ENCODE measurements around the gene GRIK4.
A peak's percentile ranks its signal among the peaks of the same experiment; 100 is the strongest.
"Not testable (repeated sequence)": the region's sequence is repeated elsewhere in the genome, so short reads cannot be mapped to it uniquely, and the experiment has no call there.

Gene GRIK4

DNA sequence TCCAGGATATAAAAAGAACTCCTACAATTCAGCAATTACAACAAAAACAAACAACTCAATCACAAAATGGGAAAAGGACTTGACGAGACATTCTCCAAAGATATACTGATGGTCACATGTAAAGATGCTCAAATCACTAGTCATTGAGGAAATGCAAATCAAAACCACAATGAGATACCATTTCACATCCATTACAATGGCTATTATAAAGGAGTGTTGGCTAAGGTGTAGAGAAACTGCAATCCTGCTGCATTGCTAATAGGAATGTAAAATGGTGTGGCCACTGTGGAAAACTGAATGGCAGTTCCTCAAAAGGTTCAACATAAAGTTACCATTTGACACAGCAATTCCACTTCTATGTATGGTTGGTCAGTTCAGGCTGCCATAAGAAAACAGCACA is 500.5 kb downstream of the GRIK4 start:
- ATAC-seq (ENCODE audit: low read depth) (no peak), DNase-seq (ENCODE audit: low spot score) (no peak)
- no peaks in the 10 kb centered on the region for H3K9me3 ChIP-seq (ENCODE audit: severe bottlenecking)
- H3K4me1 ChIP-seq (ENCODE audit: insufficient read depth, poor library complexity, severe bottlenecking) = no peaks in the 10 kb centered on the region
- H3K4me3 ChIP-seq (ENCODE audit: severe bottlenecking) = no peak overlapping the region
- H3K27me3 ChIP-seq (ENCODE audit: insufficient read depth, poor library complexity, severe bottlenecking) = peaks cover 8% of the 10 kb centered on the region
- H3K36me3 ChIP-seq (ENCODE audit: low read depth) = no peaks in the 10 kb centered on the region
- no peak overlapping the region for H3K27ac ChIP-seq (ENCODE audit: poor library complexity, severe bottlenecking)
- TF ChIP-seq, protein P1, sequence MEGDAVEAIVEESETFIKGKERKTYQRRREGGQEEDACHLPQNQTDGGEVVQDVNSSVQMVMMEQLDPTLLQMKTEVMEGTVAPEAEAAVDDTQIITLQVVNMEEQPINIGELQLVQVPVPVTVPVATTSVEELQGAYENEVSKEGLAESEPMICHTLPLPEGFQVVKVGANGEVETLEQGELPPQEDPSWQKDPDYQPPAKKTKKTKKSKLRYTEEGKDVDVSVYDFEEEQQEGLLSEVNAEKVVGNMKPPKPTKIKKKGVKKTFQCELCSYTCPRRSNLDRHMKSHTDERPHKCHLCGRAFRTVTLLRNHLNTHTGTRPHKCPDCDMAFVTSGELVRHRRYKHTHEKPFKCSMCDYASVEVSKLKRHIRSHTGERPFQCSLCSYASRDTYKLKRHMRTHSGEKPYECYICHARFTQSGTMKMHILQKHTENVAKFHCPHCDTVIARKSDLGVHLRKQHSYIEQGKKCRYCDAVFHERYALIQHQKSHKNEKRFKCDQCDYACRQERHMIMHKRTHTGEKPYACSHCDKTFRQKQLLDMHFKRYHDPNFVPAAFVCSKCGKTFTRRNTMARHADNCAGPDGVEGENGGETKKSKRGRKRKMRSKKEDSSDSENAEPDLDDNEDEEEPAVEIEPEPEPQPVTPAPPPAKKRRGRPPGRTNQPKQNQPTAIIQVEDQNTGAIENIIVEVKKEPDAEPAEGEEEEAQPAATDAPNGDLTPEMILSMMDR (IDR thresholded peaks at IDR 0.05; ENCODE audit: poor library complexity, severe bottlenecking) = no peak

DNA sequence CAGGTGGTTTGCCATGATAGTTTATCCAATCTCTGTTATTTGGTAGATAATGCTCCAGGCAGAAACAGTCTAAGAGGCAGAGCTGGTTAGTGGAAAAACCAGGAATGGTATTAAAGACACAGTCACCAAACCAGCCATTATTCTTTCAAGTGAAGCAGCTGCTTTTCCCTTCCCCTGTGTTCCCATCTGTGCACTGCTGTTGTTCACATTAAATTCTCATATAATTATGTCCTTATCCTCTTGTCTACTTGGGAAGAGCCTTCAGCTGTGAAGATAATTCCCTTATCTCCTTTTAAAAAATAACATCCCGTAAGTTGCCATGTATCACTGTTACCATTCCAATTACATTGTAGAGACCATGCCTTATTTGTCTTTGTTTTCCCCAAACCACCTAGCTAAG is 507.2 kb downstream of the GRIK4 start:
- H3K27ac ChIP-seq (ENCODE audit: poor library complexity, severe bottlenecking) = no peak overlapping the region

DNA sequence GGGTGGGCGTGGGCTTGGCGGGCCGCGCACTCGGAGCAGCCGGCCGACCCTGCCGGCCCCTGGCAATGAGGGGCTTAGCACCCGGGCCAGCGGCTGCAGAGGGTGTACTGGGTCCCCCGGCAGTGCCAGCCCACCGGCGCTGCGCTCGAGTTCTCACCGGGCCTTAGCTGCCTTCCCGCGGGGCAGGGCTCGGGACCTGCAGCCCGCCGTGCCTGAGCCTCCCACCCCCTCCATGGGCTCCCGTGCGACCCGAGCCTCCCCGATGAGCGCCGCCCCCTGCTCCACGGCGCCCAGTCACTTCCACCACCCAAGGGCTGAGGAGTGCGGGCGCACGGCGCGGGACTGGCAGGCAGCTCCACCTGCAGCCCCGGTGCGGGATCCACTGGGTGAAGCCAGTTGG is 510.2 kb downstream of the GRIK4 start:
- not testable (repeated sequence) for H3K4me3 ChIP-seq (ENCODE audit: severe bottlenecking); H3K36me3 ChIP-seq (ENCODE audit: low read depth); H3K27ac ChIP-seq (ENCODE audit: poor library complexity, severe bottlenecking); DNase-seq (ENCODE audit: low spot score); H3K27me3 ChIP-seq (ENCODE audit: insufficient read depth, poor library complexity, severe bottlenecking); H3K9me3 ChIP-seq (ENCODE audit: severe bottlenecking); ATAC-seq (ENCODE audit: low read depth); H3K4me1 ChIP-seq (ENCODE audit: insufficient read depth, poor library complexity, severe bottlenecking)

More for the DNA sequence above, 507.2 kb downstream of the GRIK4 start:
- ATAC-seq (ENCODE audit: low read depth) = no peak
- no peaks in the 10 kb centered on the region for H3K9me3 ChIP-seq (ENCODE audit: severe bottlenecking)
- DNase-seq (ENCODE audit: low spot score) = no peak
- H3K4me1 ChIP-seq (ENCODE audit: insufficient read depth, poor library complexity, severe bottlenecking) = no peaks in the 10 kb centered on the region
- TF ChIP-seq, protein P1 (IDR thresholded peaks at IDR 0.05; ENCODE audit: poor library complexity, severe bottlenecking) = no peak
- no peaks in the 10 kb centered on the region for H3K27me3 ChIP-seq (ENCODE audit: insufficient read depth, poor library complexity, severe bottlenecking)
- no peak overlapping the region for H3K4me3 ChIP-seq (ENCODE audit: severe bottlenecking)
- no peaks in the 10 kb centered on the region for H3K36me3 ChIP-seq (ENCODE audit: low read depth)

DNA sequence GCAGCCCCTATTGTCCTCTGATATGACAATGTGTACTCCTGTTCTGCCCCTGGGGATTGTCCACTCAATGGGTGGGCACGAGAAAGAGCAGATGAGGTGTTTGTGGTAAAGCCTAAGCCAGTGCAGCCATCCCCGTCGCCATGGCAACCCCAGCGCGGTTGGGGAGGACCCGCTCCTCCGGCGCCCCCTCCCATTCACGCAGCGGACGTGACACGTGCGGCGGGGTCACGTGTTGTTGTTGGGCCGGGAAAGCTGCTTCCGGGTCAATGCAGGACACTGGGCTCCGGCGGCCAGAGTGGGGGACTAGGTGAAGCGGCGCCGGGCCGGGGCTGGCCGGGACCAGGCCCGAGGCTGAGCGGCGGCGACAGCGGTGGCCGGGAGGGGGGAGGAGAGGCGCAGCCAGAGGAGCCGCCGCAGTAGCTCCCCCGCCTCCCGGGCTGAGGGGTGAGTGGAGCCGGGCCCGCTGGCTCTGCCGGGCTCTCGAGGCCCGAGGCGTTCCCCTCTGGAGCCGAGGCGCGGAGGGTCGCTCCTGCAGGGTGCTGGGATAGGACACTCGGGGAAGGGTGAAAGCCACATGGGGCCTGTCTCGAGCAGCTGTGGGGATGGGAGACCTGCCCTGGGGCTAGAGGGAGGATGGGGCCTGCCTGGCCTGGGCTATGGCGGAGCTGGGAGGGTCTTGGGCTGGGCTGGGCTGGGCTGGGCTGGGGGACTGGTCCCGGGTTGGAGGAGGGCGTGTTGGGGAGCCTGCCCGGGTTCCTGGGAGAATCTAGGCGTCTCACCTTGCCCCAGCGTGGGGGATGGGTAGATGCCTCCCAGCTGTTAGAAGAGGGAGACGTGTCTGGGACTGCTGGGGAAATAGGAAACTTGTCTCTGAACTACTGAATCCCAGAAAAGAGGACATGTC is 512.6 kb downstream of the GRIK4 start, which contains the start of gene TBCEL:
TBCEL (plus strand) TSS at position 255 of the 904 bp plus-strand sequence. CDS start 21,589 bp downstream, outside the sequence.
- no peaks in the 10 kb centered on the region for H3K9me3 ChIP-seq (ENCODE audit: severe bottlenecking)
- H3K27me3 ChIP-seq (ENCODE audit: insufficient read depth, poor library complexity, severe bottlenecking) = no peaks in the 10 kb centered on the region
- peaks cover 4% of the 10 kb centered on the region; the same call in 1 of the 2 replicates for H3K36me3 ChIP-seq (ENCODE audit: low read depth)
- DNase-seq (ENCODE audit: low spot score) = peak; percentile 80
- H3K4me1 ChIP-seq (ENCODE audit: insufficient read depth, poor library complexity, severe bottlenecking) = peaks cover 10% of the 10 kb centered on the region
- peak within 1 kb of the TSS; percentile 75 for H3K4me3 ChIP-seq (ENCODE audit: severe bottlenecking)
- TF ChIP-seq, protein P1 (IDR thresholded peaks at IDR 0.05; ENCODE audit: poor library complexity, severe bottlenecking) = no peak
- peak; percentile 78 for ATAC-seq (ENCODE audit: low read depth)
- peak within 1 kb of the TSS; percentile 17 for H3K27ac ChIP-seq (ENCODE audit: poor library complexity, severe bottlenecking)

DNA sequence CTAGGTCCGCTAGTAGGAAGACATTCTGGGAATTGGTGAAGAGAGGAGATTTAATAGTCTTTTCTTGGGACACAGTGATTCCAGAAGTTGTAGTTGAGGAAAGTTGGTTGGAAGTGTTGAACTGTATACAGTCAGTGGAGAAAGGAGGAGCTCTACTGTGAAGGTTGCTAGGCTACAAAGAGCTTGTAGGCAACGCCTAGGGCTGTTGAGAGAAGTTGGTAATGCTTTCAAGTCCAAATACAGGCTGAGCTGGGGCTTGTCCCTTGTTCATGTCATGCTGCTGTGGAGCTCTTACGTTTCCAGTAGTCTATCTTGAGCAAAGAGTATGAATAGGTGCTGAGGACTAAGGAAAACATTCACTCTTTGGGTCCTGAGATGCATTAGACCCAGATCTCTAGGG is 513.4 kb downstream of the GRIK4 start:
- Histone ChIP-seq H3K4me3 (ENCODE audit: severe bottlenecking) (peak overlapping the region; percentile 75), H3K27ac (ENCODE audit: poor library complexity, severe bottlenecking) (no peak overlapping the region), H3K9me3 (ENCODE audit: severe bottlenecking) (no peaks in the 10 kb centered on the region), H3K27me3 (ENCODE audit: insufficient read depth, poor library complexity, severe bottlenecking) (no peaks in the 10 kb centered on the region), H3K36me3 (ENCODE audit: low read depth) (peaks cover 4% of the 10 kb centered on the region; the same call in 1 of the 2 replicates), H3K4me1 (ENCODE audit: insufficient read depth, poor library complexity, severe bottlenecking) (peaks cover 10% of the 10 kb centered on the region)
- TF ChIP-seq, protein P1 (IDR thresholded peaks at IDR 0.05; ENCODE audit: poor library complexity, severe bottlenecking) = no peak
- DNase-seq (ENCODE audit: low spot score) = no peak
- ATAC-seq (ENCODE audit: low read depth) = peak; percentile 59

All from RWPE2 (cell line).